Diencephalon (tissue), 1 donor: ENCODE measurements around the gene CD69. TPM values are rescaled to one million over a fixed set of nuclear protein-coding genes. Genes with fewer than 3 reads are reported as not detected.

ENCODE experiments used
- total RNA-seq: library from RNA; depleted of rRNA; stranded (reverse); fragments of >200 nt; gene quantifications from one replicate; pipeline ENCODE4 v1.2.3, GENCODE V29; 2014

The CD69 gene
- 1.2 TPM for total RNA-seq

DNA sequence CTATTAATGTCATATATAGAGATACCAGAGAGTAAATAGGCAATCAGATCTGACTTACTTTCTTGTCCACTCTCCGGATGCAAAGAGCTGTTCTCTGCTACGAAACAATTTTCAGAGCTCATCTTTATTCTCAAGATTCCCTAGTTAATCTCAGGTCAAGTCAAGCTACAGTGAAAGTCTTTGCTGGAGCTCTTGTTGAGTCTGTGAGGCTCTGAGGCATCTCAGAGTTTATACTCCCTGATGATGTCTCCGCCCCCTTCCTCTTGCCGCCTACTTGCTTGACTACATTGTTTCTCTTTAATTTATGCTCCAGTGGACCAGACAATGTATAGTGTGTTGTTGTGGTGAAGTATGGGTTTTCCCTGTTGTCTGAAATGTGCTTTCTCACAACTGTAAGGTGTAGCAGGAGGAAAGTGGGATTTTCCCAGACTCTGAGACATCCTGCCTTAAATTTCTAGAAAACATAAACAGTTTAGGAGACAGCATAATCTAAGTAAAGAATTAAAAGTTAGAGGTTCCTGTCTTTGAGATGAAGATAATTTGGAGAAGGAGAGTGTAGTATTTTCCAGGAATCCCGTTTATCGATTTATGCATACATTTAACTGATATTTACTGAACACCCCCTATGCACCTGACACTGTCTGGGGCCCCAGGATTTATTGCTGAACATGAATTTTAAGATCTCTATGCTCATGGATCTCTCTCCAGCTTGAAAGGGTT lies at the start of gene CD69:
Gene CD69, minus strand, starts transcription at position 203 of the 720 bp plus-strand sequence. Its CDS starts 81 bp downstream, at position 122.

DNA sequence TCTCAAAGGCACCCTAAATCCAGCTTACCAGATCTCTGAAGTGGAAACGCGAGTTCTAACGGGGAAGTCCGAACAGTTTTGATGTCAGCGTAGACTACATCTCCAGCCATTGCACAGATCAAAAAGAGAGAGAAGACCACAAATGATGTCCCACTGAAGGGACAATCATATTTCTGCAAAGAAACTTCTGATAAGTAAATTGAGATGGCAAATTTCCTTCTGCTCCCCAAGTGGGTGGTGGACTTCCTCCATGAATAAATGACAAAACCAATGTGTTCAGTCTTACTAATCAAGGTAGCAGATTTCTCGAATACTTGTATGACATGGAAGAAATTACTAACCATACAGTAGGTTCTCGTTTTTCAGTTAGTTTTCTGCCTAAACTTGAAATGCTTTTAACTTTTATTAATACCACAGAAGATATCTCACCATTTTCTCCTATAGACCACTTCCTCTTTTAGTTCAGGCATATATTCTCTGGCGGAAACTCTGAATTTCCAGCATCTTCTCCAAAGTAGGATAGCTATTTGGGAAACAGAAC lies 27.7 kb downstream of the CD69 start, which contains the start of gene CLECL1:
Gene CLECL1, minus strand, starts transcription at position 177 of the 541 bp plus-strand sequence.

Other genes starting within 250 kb of the CD69 start
- not detected for gene KLRB1, start 153.0 kb downstream of the CD69 start, total RNA-seq
- 10.1 TPM for gene CLEC2D, start 91.2 kb downstream of the CD69 start, total RNA-seq
- not detected for gene CLECL1, start 27.8 kb downstream of the CD69 start, total RNA-seq
- 0.46 TPM for gene KLRF1, start 66.6 kb upstream of the CD69 start, total RNA-seq
- 2.1 TPM for gene CLEC2B, start 108.5 kb upstream of the CD69 start, total RNA-seq
- gene KLRF2, start 120.6 kb upstream of the CD69 start, total RNA-seq: not detected
- gene CLEC2A, start 171.5 kb upstream of the CD69 start, total RNA-seq: not detected
- gene CLEC12A, start 210.5 kb upstream of the CD69 start, total RNA-seq: 0.23 TPM
- not detected for gene CLEC1B, start 238.2 kb upstream of the CD69 start, total RNA-seq
- not detected for gene CLEC12B, start 249.7 kb upstream of the CD69 start, total RNA-seq